ENCODE data around the gene MPO.

Gene MPO

DNA sequence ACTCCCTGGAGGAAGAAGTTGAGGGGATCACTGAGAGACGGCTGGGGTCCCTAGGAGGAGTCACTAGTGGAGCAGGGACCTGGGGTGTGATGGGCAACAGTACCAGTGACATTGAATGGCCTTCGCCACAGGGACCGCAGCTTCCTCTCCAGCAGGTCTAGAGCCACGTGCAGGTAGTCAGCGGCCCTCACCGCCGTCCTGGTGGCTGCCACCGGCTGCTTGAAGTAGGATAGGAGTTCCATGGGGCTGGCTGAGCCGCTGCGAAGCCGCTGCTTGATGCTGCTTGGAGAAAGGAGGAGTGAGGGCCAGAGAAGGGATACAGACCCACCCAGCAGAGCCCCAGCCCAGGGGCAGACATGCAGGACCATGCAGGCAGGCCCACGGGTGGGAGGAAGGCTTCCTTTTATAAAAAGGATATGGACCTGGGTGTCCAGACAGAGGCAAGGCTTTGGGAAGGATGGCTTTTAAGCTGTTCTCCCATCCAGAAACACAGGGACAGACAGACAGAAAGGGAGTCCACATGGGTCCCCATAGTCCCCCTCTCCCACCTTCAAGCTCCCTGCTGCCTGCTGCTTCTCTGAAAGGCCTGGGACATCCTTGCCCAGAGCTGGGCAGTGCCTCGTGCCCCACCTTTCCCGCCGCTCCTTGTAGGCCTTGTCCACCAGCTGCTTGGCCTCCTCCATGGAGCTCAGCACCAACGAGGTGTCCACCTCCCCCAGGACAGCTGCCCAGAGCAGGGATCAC lies 827 bp downstream of the MPO start:
- DNase-seq (ENCODE audit: low read depth in 1 of 2, low spot score in 1 of 2): no peak

DNA sequence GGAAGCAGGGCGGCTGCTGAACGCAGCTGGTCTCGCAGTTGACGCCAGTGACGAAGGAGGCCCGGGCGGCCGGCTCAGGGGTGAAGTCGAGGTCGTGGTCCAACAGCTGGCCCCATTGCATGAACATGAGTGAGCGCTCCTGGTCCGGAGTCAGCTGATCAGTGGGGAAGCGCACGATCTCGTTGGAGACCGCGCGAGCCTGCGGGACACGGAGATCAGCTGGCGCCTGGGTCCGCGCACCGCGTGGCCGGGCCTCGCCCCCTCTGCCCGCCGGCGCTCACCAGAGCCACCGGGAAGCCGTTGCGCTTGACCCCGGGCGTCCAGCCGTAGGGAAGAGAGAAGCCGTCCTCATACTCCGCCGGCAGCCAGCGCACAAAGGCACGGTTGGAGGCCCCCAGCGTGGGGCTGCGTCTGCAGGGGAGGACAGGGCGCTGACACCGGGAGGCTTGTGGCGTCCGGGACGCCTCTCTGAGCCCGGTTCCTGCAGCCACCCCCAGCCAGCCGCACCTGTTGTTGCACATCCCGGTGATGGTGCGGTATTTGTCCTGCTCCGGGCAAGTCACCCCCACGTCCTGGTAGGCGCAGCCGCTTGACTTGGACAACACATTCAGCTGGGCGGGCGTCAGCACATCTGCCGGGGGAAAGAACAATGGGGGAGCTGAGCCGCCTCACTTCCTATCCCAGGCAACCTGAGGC lies 1.6 kb downstream of the MPO start:
- DNase-seq (ENCODE audit: low read depth in 1 of 2, low spot score in 1 of 2): no peak

DNA sequence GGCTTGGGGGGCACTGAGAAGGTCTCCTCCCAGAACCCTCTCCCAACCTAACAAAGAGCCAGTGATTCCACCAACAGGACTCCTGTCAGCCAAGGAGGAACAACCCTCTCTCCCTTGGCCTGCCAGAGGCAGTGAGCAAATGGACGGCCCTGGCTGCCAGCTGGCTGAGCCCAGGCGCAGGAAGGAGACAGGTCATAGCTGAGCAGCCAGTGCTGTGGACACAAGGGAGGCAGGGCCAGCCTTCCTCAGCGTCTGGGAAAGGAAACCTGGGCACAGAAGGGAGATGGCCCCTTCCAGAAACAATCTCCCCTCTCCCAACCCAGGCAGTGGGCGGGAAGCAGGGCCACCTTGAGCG lies 2.1 kb downstream of the MPO start:
- DNase-seq (ENCODE audit: low read depth in 1 of 2, low spot score in 1 of 2): no peak

DNA sequence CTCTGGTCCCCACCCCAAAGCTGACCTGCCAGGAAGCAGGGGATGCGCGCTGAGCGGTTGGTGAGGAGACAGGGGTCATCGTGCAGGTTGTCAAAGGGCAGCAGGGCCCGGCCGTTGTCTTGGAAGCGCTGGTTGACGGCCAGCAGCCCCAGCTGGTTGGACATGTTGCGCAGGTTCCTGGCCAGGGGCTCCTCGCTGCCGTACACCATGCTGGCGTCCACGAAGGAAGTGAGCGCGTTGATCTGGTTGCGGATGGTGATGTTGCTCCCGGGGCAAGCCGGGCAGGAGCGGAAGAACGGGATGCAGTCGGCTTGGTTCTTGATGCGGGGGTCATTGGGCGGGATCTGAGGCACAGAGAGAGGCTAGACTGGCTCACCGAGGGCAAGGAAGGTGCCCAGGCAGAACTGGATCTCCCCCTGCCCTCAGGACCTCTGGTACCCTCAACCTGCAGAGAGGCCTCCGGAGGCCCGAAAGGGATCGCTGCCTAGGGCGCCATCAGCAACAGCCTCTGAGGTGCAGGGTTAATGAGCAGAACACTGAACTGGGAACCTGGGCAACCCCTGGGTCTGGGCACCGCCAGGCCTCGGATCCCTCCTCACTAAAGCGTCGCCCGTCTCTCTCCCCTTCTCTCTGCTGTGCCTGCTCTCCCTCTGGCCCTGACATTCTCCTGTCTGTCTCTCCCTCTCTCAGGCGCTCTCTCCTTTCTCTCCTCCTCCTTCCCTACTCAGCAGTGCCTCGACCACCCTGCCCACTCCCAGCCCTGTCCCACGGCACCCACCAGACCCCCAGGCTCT lies 2.7 kb downstream of the MPO start:
- no peak for DNase-seq (ENCODE audit: low read depth in 1 of 2, low spot score in 1 of 2)

DNA sequence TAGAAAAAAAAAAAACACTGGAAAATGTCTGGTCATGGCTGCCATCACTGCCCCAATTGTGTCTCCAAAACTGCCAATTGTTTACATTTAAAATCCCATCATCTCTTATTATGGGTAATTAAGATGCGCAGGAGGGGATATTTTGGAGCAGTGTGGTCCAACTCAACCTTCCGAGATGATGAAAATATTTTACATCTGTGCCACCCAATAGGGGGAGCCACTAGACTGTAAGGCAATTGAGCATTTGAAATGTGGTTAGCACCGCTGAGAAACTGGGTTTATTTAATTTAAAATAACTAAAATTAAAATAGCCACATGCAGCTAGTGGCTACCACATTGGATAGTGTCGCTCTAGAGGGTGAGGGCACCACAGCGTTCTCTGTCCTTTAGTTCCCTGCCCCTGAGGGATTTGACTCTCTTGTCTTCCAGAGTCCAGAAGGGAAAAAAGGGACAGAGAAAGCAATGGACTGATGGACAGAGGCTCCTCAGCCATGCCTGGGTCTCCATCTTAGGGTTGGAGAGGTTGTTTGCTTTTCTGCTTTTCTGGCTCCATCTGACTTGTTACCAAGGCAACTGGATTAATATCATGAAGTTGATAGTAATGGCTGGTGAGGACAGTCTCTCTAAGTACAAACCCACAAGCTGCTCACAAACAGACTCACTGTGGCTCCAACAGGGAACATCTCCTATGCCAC lies 3.5 kb downstream of the MPO start:
- DNase-seq (ENCODE audit: low read depth in 1 of 2, low spot score in 1 of 2): no peak

- DNase-seq (ENCODE audit: low read depth in 1 of 2, low spot score in 1 of 2): no peak
These were observed 4.3 kb downstream of the MPO start for GRCh38 chr17:58276423-58276822.

DNA sequence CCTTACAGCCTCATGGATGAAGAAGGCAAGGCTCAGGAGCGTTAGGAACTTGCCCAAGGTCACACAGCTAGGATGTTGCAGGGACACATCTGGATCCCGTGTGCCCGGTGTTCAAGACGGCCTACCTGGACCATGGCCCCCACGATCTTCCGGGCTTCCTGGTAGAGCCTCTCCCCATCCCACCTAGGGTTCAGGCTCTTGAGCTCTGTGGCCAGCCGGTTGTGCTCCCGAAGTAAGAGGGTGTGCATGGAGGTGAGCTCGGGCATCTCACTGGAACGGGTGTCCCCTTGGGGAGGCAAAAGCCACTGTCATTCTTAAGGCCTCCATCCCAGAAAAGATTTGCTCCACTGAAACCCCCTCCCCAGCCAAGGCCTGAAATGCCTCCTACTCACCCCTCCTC lies 5.3 kb downstream of the MPO start:
- DNase-seq (ENCODE audit: low read depth in 1 of 2, low spot score in 1 of 2): no peak

DNA sequence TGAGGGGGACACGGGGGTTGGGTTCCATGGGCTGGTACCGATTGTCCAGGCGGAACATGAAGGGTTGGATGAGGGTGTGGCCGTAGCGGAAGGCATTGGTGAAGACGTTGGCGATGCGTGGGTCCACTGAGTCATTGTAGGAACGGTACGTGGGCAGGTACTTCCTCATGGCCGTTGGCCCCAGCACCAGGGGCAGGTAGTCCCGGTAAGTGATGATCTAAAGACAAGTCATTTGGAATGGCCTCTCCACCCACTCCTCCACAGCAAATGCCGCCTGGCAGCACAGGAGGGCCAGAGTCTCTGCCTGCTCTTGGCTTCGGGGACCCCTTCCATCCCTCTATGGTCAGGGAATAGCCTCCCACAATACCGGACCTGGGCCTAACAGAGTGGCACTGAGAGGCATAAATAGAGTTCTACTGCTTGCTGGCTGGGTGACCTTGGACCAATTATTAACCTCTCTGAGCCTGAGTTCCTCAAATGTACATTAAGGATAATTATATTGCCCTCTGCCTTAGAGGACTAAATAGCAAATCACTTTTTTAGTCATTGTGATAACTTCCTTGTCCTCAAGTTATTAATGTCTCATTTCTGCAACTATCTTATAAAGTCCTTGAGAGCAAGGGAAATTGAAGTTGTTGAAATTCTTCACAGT lies 7.2 kb downstream of the MPO start:
- DNase-seq (ENCODE audit: low read depth in 1 of 2, low spot score in 1 of 2): no peak

GRCh38 chr17:58272367-58273280 lies 8.1 kb downstream of the MPO start:
- DNase-seq (ENCODE audit: low read depth in 1 of 2, low spot score in 1 of 2): no peak

GRCh38 chr17:58271216-58271931 lies 9.4 kb downstream of the MPO start:
- DNase-seq (ENCODE audit: low read depth in 1 of 2, low spot score in 1 of 2): no peak

- no peak for DNase-seq (ENCODE audit: low read depth in 1 of 2, low spot score in 1 of 2)
These were observed 10.1 kb downstream of the MPO start for GRCh38 chr17:58270476-58271215.

DNA sequence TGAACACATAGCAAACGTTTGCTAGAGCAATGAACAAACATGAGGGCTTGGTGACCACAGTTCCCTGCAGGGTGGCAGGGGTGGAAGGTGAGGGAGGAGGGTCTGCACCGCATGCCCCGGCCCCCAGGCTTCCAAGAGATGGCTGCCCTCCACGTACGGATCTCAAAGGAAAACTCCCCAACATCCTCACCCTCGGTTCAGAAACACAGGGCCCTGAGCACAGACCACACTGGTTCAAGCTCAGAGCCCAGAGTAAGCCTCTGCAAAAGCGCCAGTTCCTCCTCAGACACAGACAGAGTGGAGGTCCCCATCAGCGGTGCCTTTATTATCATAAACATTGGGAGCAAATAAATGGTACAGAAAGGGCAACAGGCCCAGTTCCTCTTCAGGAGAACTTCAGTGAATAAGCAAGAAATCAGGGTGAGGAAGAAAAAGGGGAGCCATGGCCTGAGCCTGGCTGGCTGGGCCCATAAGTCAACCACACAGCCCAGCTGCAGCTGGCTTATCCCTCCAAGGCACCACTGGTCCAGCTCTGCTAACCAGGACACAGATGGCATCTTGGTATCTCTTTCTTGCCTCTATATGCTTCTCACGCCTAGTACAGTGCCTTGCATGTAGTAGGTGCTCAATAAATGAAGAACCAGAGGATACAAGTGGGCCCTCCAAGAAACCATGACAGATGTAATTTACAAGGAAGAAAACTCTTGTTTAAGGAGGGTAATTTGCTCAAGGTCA lies 11.0 kb downstream of the MPO start:
- DNase-seq (ENCODE audit: low read depth in 1 of 2, low spot score in 1 of 2): no peak

DNA sequence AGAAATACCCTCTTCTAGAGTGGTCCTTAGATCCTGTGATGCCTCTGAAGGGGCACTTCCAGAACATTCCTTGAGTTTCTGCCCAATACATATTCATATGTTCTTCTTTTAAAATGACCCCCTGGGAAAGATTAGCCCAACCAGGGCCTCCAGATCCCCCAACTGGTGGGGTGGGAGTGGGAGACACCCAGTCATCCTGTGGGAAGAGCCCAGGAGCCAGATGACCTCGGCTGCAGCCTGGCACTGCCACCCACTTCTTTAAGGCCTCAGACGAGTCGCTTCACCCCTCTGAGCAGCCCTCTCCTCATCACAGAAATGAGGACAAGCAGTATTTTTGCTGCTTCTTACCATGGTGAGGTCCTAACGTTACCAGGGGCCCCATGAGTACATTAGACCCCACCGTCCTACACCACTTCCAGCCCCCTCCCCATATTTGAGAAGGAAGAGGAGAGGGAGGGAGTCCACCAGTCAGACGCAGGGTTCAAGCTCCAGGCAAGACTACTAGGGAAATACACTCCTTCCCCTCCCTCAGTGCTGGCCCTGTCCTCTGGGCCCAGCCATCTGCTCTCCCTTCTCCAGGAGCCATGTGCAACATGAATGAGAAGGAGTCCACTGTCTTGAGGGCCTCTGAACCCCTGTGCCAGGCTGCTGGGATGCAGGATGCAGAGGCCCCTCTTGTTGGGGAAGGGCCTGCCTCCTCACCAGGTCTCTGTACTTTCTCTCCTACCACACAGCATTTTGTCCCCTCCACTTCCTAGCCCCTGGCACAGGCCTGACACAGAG lies 11.8 kb downstream of the MPO start:
- DNase-seq (ENCODE audit: low read depth in 1 of 2, low spot score in 1 of 2): no peak

DNA sequence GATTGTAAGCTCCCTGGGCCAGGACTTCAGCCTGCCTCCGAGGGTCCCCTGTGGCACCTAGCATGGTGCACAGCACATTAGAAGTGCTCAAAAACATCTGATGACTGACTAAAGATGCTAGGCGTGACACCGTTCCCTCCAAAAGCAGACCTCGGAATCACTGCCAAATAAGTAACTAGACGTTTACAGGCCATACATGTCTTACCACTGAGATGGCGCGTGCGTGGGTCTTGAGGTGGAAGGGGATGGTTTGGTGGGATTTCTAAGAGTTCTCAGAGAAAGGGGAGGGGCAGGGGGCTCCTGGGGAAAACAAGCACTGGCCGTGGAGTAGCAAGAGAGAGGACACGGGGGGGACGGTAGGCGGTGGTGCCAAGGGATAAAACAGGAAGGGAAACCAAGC lies 12.4 kb downstream of the MPO start:
- DNase-seq (ENCODE audit: low read depth in 1 of 2, low spot score in 1 of 2): no peak

GRCh38 chr17:58267347-58268324 lies 13.1 kb downstream of the MPO start:
- DNase-seq (ENCODE audit: low read depth in 1 of 2, low spot score in 1 of 2): no peak

All from activated T-helper 1 cell treated with anti-CD3 and anti-CD28 coated beads, Interleukin-2, amount 50 U/mL, for 16 hours (primary cell).